Testis (tissue), 2 donors: ENCODE measurements around the gene BIK.

ENCODE experiments used
- POLR2A ChIP-seq: fragments of 450-650 bp; IDR thresholded peaks from one replicate; pipeline ENCODE4 v1.6.1; 2017; ENCODE audit warnings: antibody characterized with exemption, mild to moderate bottlenecking, moderate library complexity
- TF ChIP-seq, protein P1 (sequence below), 3 experiments: fragments of 450-650 bp in 2 of 3; fragments of 200-600 bp in 1 of 3; sonication (generic) in 1 of 3; IDR thresholded peaks; one replicate each; pipeline ENCODE4 v1.5.1; 2016 to 2019; ENCODE audit warnings: antibody characterized with exemption in 3 of 3, mild to moderate bottlenecking in 2 of 3, moderate library complexity in 1 of 3

- TF ChIP-seq, protein P1, sequence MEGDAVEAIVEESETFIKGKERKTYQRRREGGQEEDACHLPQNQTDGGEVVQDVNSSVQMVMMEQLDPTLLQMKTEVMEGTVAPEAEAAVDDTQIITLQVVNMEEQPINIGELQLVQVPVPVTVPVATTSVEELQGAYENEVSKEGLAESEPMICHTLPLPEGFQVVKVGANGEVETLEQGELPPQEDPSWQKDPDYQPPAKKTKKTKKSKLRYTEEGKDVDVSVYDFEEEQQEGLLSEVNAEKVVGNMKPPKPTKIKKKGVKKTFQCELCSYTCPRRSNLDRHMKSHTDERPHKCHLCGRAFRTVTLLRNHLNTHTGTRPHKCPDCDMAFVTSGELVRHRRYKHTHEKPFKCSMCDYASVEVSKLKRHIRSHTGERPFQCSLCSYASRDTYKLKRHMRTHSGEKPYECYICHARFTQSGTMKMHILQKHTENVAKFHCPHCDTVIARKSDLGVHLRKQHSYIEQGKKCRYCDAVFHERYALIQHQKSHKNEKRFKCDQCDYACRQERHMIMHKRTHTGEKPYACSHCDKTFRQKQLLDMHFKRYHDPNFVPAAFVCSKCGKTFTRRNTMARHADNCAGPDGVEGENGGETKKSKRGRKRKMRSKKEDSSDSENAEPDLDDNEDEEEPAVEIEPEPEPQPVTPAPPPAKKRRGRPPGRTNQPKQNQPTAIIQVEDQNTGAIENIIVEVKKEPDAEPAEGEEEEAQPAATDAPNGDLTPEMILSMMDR (IDR thresholded peaks at IDR 0.05) = no peak
- TF ChIP-seq POLR2A = no peak
These were observed 19.2 kb downstream of the BIK start for GRCh38 chr22:43129426-43130425.
